GM12878 (cell line): Measurements from ENCODE around the gene CNPY1. TPM values are rescaled to one million over a fixed set of nuclear protein-coding genes. Genes with fewer than 3 reads are reported as not detected.

ENCODE experiments used
- ATAC-seq: fragments of 200-7000 bp; cut with Tn5 transposase; 3 replicates; pipeline ENCODE4 v1.9.1; 2020; ENCODE audit warnings: mild to moderate bottlenecking, moderate library complexity
- BruUV-seq: library from RNA; stranded (reverse); fragments of 400-500 nt; replicated peaks from 2 replicates; lab custom pipeline; 2021; lab: Mats Ljungman, UMichigan
- CTCF ChIA-PET: fragments of 300-600 bp; sonication (Branson Sonifier 250); formaldehyde crosslinking; extraction: SDS; loops from one replicate; lab custom pipeline; 2021; ENCODE audit warnings: inconsistent platforms; lab: Yijun Ruan, JAX
- POLR2A ChIA-PET: fragments of 350-600 bp; formaldehyde crosslinking; extraction: SDS; loops from one replicate; lab custom pipeline; 2021; ENCODE audit warnings: inconsistent platforms; lab: Charles Lee
- RAD21 ChIA-PET: fragments of 300-600 bp; sonication (Branson Sonifier 250); formaldehyde crosslinking; loops from one replicate; lab custom pipeline; 2023; ENCODE audit warnings: antibody characterized with exemption; ENCODE audit not compliant: unreplicated experiment; lab: Charles Lee
- SMC1A ChIA-PET: fragments of 300-600 bp; sonication (Branson Sonifier 250); formaldehyde crosslinking; loops from one replicate; lab custom pipeline; 2023; ENCODE audit not compliant: unreplicated experiment, uncharacterized antibody; lab: Charles Lee
- DNase-seq: peaks from one replicate; pipeline ENCODE4 v3.0.0-alpha.2; 2011; ENCODE audit warnings: low read depth, low spot score
- FAIRE-seq: peaks from 3 replicates; lab custom pipeline; 2011; peaks lifted over from hg19 to GRCh38; lab: Jason Lieb, UNC
- H2AFZ ChIP-seq: 2 replicates; pipeline ENCODE4 v1.6.0; 2011; ENCODE audit warnings: low read depth, low read length, control low read depth; ENCODE audit not compliant: control insufficient read depth
- H3K27ac ChIP-seq: 2 replicates; pipeline ENCODE4 v1.5.1; 2011; ENCODE audit warnings: control low read depth; ENCODE audit not compliant: control insufficient read depth, insufficient read depth
- H3K27me3 ChIP-seq, 2 experiments: replicated peaks in 1 of 2; 2 replicates each; pipeline versions ENCODE4 v1.6.0 to v1.6.1; 2011; ENCODE audit warnings: low read length in 1 of 2; ENCODE audit not compliant: control insufficient read depth in 2 of 2, insufficient read depth in 2 of 2
- H3K36me3 ChIP-seq, 2 experiments: 2 replicates each; pipeline ENCODE4 v1.5.1; 2011; ENCODE audit warnings: low read length in 1 of 2; ENCODE audit not compliant: control insufficient read depth in 2 of 2, insufficient read depth in 2 of 2
- H3K4me1 ChIP-seq: 2 replicates; pipeline ENCODE4 v1.6.1; 2011; ENCODE audit warnings: mild to moderate bottlenecking, low read length, moderate library complexity, mixed read lengths; ENCODE audit not compliant: control insufficient read depth, insufficient read depth
- H3K4me2 ChIP-seq: 2 replicates; pipeline ENCODE4 v1.6.0; 2011; ENCODE audit warnings: control low read depth; ENCODE audit not compliant: control insufficient read depth, insufficient read depth
- H3K4me3 ChIP-seq: fragments of 200-600 bp; sonication (generic); 2 replicates; pipeline ENCODE4 v1.5.1; 2016
- H3K79me2 ChIP-seq: 2 replicates; pipeline ENCODE4 v1.6.0; 2011; ENCODE audit warnings: low read length; ENCODE audit not compliant: control insufficient read depth, insufficient read depth
- H3K9ac ChIP-seq: 2 replicates; pipeline ENCODE4 v1.8.0; 2011; ENCODE audit warnings: low read length, control low read depth, mixed read lengths; ENCODE audit not compliant: control insufficient read depth, insufficient read depth
- H3K9me3 ChIP-seq: replicated peaks from 3 replicates; pipeline ENCODE4 v1.5.1; 2011; ENCODE audit warnings: mild to moderate bottlenecking, low read length; ENCODE audit not compliant: control insufficient read depth, insufficient read depth
- H4K20me1 ChIP-seq: 2 replicates; pipeline ENCODE4 v1.6.0; 2011; ENCODE audit not compliant: control insufficient read depth, insufficient read depth
- BCL3 ChIP-seq: IDR thresholded peaks from 2 replicates; pipeline ENCODE4 v1.6.1; 2011; ENCODE audit warnings: borderline replicate concordance, low read depth, mild to moderate bottlenecking, moderate library complexity, low read length; ENCODE audit not compliant: insufficient read depth, poor library complexity, severe bottlenecking
- BCLAF1 ChIP-seq: fragments of 450-650 bp; IDR thresholded peaks from 2 replicates; pipeline ENCODE4 v1.6.1; 2017; ENCODE audit warnings: antibody characterized with exemption, mild to moderate bottlenecking, moderate library complexity
- CEBPB ChIP-seq, 2 experiments: fragments of 150-350 bp in 1 of 2; IDR thresholded peaks; 2 replicates each; pipeline ENCODE4 v1.6.1; 2012 to 2014; ENCODE audit warnings: low read depth in 2 of 2, low read length in 2 of 2, borderline replicate concordance in 1 of 2, inconsistent platforms in 1 of 2
- EGR1 ChIP-seq, 2 experiments: IDR thresholded peaks; 1 replicate in 1 of 2; 2 replicates in 1 of 2; pipeline ENCODE4 v1.6.1; 2011 to 2012; ENCODE audit warnings: low read depth in 2 of 2, low read length in 2 of 2, borderline replicate concordance in 1 of 2, mild to moderate bottlenecking in 1 of 2, moderate library complexity in 1 of 2
- ESRRA ChIP-seq: IDR thresholded peaks from 2 replicates; pipeline ENCODE4 v1.6.1; 2012; ENCODE audit warnings: mild to moderate bottlenecking, low read length, improper control_type of control experiment
- IRF4 ChIP-seq: IDR thresholded peaks from 2 replicates; pipeline ENCODE4 v1.6.1; 2011; ENCODE audit warnings: low read depth, low read length
- JUND ChIP-seq: IDR thresholded peaks from 2 replicates; pipeline ENCODE4 v1.6.1; 2012; ENCODE audit warnings: low read depth, mild to moderate bottlenecking, low read length, improper control_type of control experiment, moderate library complexity
- MLLT1 ChIP-seq: fragments of 450-650 bp; IDR thresholded peaks from 2 replicates; pipeline ENCODE4 v1.6.1; 2016; ENCODE audit warnings: mild to moderate bottlenecking
- MTA3 ChIP-seq: IDR thresholded peaks from 2 replicates; pipeline ENCODE4 v1.6.1; 2012; ENCODE audit warnings: low read length, inconsistent platforms, borderline replicate concordance
- MXI1 ChIP-seq: fragments of 150-350 bp; IDR thresholded peaks from 2 replicates; pipeline ENCODE4 v1.6.1; 2011; ENCODE audit warnings: low read depth, mild to moderate bottlenecking, inconsistent platforms, low read length, improper control_type of control experiment
- NKRF ChIP-seq: fragments of 450-650 bp; conservative IDR thresholded peaks from 2 replicates; pipeline ENCODE4 v1.6.1; 2017; ENCODE audit warnings: mild to moderate bottlenecking, moderate library complexity
- POLR2AphosphoS2 ChIP-seq: IDR thresholded peaks from 2 replicates; pipeline ENCODE4 v1.6.1; 2011; ENCODE audit warnings: low read depth, mild to moderate bottlenecking, low read length, improper control_type of control experiment, moderate library complexity
- SMAD5 ChIP-seq: IDR thresholded peaks from 2 replicates; pipeline ENCODE4 v1.6.1; 2016; ENCODE audit warnings: antibody characterized with exemption, low read depth
- SREBF2 ChIP-seq: IDR thresholded peaks from 2 replicates; pipeline ENCODE4 v1.6.1; 2012; ENCODE audit warnings: mild to moderate bottlenecking, low read length
- ZSCAN29 ChIP-seq: fragments of 450-650 bp; IDR thresholded peaks from 2 replicates; pipeline ENCODE4 v1.6.1; 2017; ENCODE audit warnings: mild to moderate bottlenecking, moderate library complexity
- WGBS: methylation state at CpG from one replicate; pipeline ENCODE4 v1.1.6; 2016; ENCODE audit warnings: low lambda C conversion rate; ENCODE audit not compliant: insufficient replicate concordance, insufficient coverage; ENCODE audit errors: missing lambda C conversion rate; 5-methylcytosine and 5-hydroxymethylcytosine counted together
- in situ Hi-C: fragments of 300-500 bp; cut with MboI; formaldehyde crosslinking; loops from 9 replicates; pipeline ENCODE4 v1.14.3; 2018; ENCODE audit warnings: mixed read lengths
- intact Hi-C: fragments of 100-400 bp; cut with micrococcal nuclease; formaldehyde crosslinking; loops from one replicate; pipeline ENCODE4 v1.14.2; 2022; ENCODE audit not compliant: unreplicated experiment
- polyA plus RNA-seq, 11 experiments: library from polyadenylated mRNA; depleted of rRNA in 4 of 11; unstranded in 6 of 11; stranded (reverse) in 5 of 11; fragments of >200 nt; fragmentation: Nextera tagmentation in 4 of 11; fragmentation: Illumina TruSeq in 1 of 11; extraction: Ambion mirVana in 4 of 11; extraction: Trizol in 1 of 11; gene quantifications; 1 replicate in 1 of 11; 2 replicates in 10 of 11; pipeline versions ENCODE4 v1.2.1 to v1.2.3, GENCODE V29; 2011 to 2016; ENCODE audit warnings: inconsistent platforms in 2 of 11, missing spikeins in 2 of 11, low read depth in 1 of 11
- total RNA-seq, 4 experiments: library from RNA; depleted of rRNA in 3 of 4; stranded (reverse); fragments of >200 nt in 3 of 4; fragmentation: Illumina TruSeq in 1 of 4; extraction: Trizol in 1 of 4; gene quantifications; 2 replicates each; pipeline versions ENCODE4 v1.2.1 to v1.2.3, GENCODE V29; 2013 to 2021

Gene CNPY1
- total and polyA plus RNA-seq, 10 of the 15 experiments (the other 5 are each of a cell fraction or from before 2014, with no cell fraction given): not detected

GRCh38 chr7:155594163-155594732, 47.9 kb upstream of the CNPY1 start:
- no peak overlapping the region for H3K9ac ChIP-seq
- no TSS peak for BruUV-seq
- H3K79me2 ChIP-seq: no peaks in the 10 kb centered on the region
- no peak overlapping the region for H3K4me2 ChIP-seq
- H3K36me3 ChIP-seq: no peaks in the 10 kb centered on the region
- RAD21 ChIA-PET: interaction anchor here (1.6 kb wide), 1 partner anchor 667 kb away, joined by 5 read pairs; no protein-coding TSS in a partner anchor
- CTCF ChIA-PET: interaction anchor here (0.7 to 11.3 kb wide), 4 partner anchors 18 to 173 kb away, joined by 3 to 170 read pairs (median 4); no protein-coding TSS in a partner anchor
- no peak overlapping the region for H2AFZ ChIP-seq
- H3K9me3 ChIP-seq: no peaks in the 10 kb centered on the region
- POLR2A ChIA-PET: no interaction called here
- in situ Hi-C loops: no loop called here
- FAIRE-seq (no peak), ATAC-seq (no peak), DNase-seq (no peak)
- no peaks in the 10 kb centered on the region for H3K4me1 ChIP-seq
- SMC1A ChIA-PET: interaction anchor here (1.1 to 1.7 kb wide), 3 partner anchors 121 to 179 kb away, joined by 4 to 5 read pairs (median 5); no protein-coding TSS in a partner anchor
- intact Hi-C loops: no loop called here
- H3K27ac ChIP-seq: no peak overlapping the region
- no peaks in the 10 kb centered on the region for H4K20me1 ChIP-seq
- H3K27me3 ChIP-seq: no peaks in the 10 kb centered on the region; a peak in 2 of 4 replicates
- no peak overlapping the region for H3K4me3 ChIP-seq
- WGBS: 49% methylated on average over 6 of the region's 6 CpGs
- no peak for TF ChIP-seq BCL3
- TF ChIP-seq NKRF: no peak
- no peak for TF ChIP-seq IRF4
- TF ChIP-seq ZSCAN29: no peak
- no peak for TF ChIP-seq ESRRA
- no peak for TF ChIP-seq SMAD5
- no peak for TF ChIP-seq CEBPB (IDR thresholded peaks at IDR 0.05; ENCODE audit: borderline replicate concordance in 1 of 2, low read depth in 2 of 2, low read length in 2 of 2)
- no peak for TF ChIP-seq MLLT1
- TF ChIP-seq MTA3: no peak
- TF ChIP-seq MXI1: no peak
- no peak for TF ChIP-seq POLR2AphosphoS2
- no peak for TF ChIP-seq JUND
- TF ChIP-seq EGR1 (IDR thresholded peaks at IDR 0.05; ENCODE audit: borderline replicate concordance in 1 of 2, low read depth in 2 of 2, low read length in 2 of 2): no peak
- TF ChIP-seq SREBF2: no peak
- no peak for TF ChIP-seq BCLAF1
